Breast epithelium (tissue), 3 donors: ENCODE results near the gene OR2AG1.

ENCODE experiments used
- POLR2A ChIP-seq: fragments of 450-650 bp; IDR thresholded peaks from one replicate; pipeline ENCODE4 v1.6.1; 2016; ENCODE audit warnings: antibody characterized with exemption, mild to moderate bottlenecking, moderate library complexity
- POLR2AphosphoS5 ChIP-seq, 3 donors: sonication (generic); formaldehyde crosslinking; IDR thresholded peaks; one replicate each; pipeline ENCODE4 v1.6.1; 2017; ENCODE audit warnings: antibody characterized with exemption in 3 of 3
- TF ChIP-seq, protein P1 (sequence below), 3 donors: fragments of 450-650 bp; IDR thresholded peaks; one replicate each; pipeline ENCODE4 v1.5.1; 2016 to 2017; ENCODE audit warnings: antibody characterized with exemption in 3 of 3, mild to moderate bottlenecking in 3 of 3, moderate library complexity in 3 of 3

DNA sequence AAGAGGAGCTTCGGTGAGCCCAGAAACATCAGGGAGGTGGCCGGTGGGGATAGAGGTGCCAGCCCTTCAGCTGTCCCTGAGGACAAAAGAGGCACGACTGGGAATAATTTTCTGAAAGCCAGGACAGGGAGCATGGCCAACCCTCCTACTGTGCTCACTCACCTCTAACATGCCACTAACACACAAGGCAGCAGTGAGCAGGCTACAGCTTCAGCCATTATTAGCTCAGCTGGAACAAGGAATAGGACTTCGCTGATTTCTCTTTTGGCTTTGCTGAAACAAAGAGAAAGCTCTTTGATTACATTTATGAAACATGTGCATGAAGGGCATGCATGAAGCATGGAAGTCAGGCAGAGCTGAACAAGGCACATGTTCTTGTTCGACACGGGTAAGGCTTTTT is 50.5 kb downstream of the OR2AG1 start:
- TF ChIP-seq POLR2AphosphoS5 (IDR thresholded peaks at IDR 0.05) (no peak), POLR2A (no peak)
- TF ChIP-seq, protein P1, sequence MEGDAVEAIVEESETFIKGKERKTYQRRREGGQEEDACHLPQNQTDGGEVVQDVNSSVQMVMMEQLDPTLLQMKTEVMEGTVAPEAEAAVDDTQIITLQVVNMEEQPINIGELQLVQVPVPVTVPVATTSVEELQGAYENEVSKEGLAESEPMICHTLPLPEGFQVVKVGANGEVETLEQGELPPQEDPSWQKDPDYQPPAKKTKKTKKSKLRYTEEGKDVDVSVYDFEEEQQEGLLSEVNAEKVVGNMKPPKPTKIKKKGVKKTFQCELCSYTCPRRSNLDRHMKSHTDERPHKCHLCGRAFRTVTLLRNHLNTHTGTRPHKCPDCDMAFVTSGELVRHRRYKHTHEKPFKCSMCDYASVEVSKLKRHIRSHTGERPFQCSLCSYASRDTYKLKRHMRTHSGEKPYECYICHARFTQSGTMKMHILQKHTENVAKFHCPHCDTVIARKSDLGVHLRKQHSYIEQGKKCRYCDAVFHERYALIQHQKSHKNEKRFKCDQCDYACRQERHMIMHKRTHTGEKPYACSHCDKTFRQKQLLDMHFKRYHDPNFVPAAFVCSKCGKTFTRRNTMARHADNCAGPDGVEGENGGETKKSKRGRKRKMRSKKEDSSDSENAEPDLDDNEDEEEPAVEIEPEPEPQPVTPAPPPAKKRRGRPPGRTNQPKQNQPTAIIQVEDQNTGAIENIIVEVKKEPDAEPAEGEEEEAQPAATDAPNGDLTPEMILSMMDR (IDR thresholded peaks at IDR 0.05), result no peak
